Smooth muscle cell (in vitro differentiated cells): ENCODE data around the gene SLC12A6. TPM values are rescaled to one million over a fixed set of nuclear protein-coding genes. Genes with fewer than 3 reads are reported as not detected.

Source experiments
- DNase-seq: peaks from one replicate; lab custom pipeline; 2025; ENCODE audit not compliant: unreplicated experiment; lab: John Stamatoyannopoulos, UW
- H2AFZ ChIP-seq: fragments of 200-600 bp; sonication (generic); 2 replicates; pipeline ENCODE4 v1.6.0; 2016; ENCODE audit warnings: antibody characterized with exemption, low read depth, mild to moderate bottlenecking
- H3F3A ChIP-seq: fragments of 200-600 bp; sonication (generic); 2 replicates; pipeline ENCODE4 v1.6.0; 2017; ENCODE audit warnings: antibody characterized with exemption, low read depth
- H3K27ac ChIP-seq: fragments of 200-600 bp; sonication (generic); 2 replicates; pipeline ENCODE4 v1.5.1; 2016; ENCODE audit warnings: low read depth, mild to moderate bottlenecking
- H3K27me3 ChIP-seq: fragments of 200-600 bp; sonication (generic); 2 replicates; pipeline ENCODE4 v1.6.1; 2016; ENCODE audit warnings: low read depth, mild to moderate bottlenecking
- H3K36me3 ChIP-seq: fragments of 200-600 bp; sonication (generic); 2 replicates; pipeline ENCODE4 v1.5.1; 2016; ENCODE audit warnings: low read depth
- H3K4me1 ChIP-seq: fragments of 200-600 bp; sonication (generic); 2 replicates; pipeline ENCODE4 v1.5.1; 2016; ENCODE audit warnings: low read depth
- H3K4me2 ChIP-seq: fragments of 200-600 bp; sonication (generic); 2 replicates; pipeline ENCODE4 v1.6.0; 2016; ENCODE audit warnings: mild to moderate bottlenecking
- H3K4me3 ChIP-seq: fragments of 200-600 bp; sonication (generic); 2 replicates; pipeline ENCODE4 v1.5.1; 2016; ENCODE audit warnings: mild to moderate bottlenecking
- H3K79me2 ChIP-seq: fragments of 200-600 bp; sonication (generic); 2 replicates; pipeline ENCODE4 v1.6.0; 2016; ENCODE audit warnings: low read depth, mild to moderate bottlenecking
- H3K9ac ChIP-seq: fragments of 200-600 bp; sonication (generic); 2 replicates; pipeline ENCODE4 v1.6.0; 2016; ENCODE audit warnings: low read depth
- H3K9me3 ChIP-seq: fragments of 200-600 bp; sonication (generic); replicated peaks from 2 replicates; pipeline ENCODE4 v1.5.1; 2016; ENCODE audit warnings: low read depth
- H4K20me1 ChIP-seq: fragments of 200-600 bp; sonication (generic); 2 replicates; pipeline ENCODE4 v1.6.0; 2016; ENCODE audit warnings: low read depth
- WGBS: methylation state at CpG from one replicate; pipeline ENCODE4 v1.1.7; 2016; ENCODE audit warnings: low lambda C conversion rate; 5-methylcytosine and 5-hydroxymethylcytosine counted together
- polyA plus RNA-seq: library from polyadenylated mRNA; unstranded; fragments of >200 nt; fragmentation: Nextera tagmentation; extraction: Ambion mirVana; gene quantifications from 2 replicates; pipeline ENCODE4 v1.2.1, GENCODE V29; 2016
- total RNA-seq: library from RNA; depleted of rRNA; stranded (reverse); fragments of >200 nt; gene quantifications from 2 replicates; pipeline ENCODE4 v1.2.3, GENCODE V29; 2014
- TF ChIP-seq, protein P1 (sequence below): fragments of 200-600 bp; sonication (generic); IDR thresholded peaks from 2 replicates; pipeline ENCODE4 v1.5.1; 2017; ENCODE audit warnings: borderline replicate concordance, mild to moderate bottlenecking, antibody characterized with exemption; ENCODE audit not compliant: insufficient read depth, poor library complexity, severe bottlenecking

SLC12A6 gene
- total and polyA plus RNA-seq, 2 experiments from 2014 or later = 3.0 to 11.3 TPM

DNA sequence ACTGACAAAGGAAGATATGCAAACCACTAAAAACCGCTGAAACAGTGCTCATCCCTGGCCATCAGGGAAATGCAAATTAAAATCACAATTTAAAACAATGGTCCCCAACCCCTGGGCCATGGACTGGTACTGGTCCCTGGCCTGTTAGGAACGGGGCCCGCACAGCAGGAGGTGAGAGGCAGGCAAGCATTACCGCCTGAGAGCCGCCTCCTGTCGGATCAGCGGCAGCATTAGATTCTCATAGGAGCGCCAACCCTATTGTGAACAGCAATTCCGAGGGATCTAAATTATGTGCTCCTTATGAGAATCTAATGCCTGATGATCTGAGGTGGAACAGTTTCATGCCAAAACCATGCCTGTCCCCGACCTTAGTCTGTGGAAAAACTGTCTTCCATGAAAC lies 14.4 kb downstream of the SLC12A6 start:
- Histone ChIP-seq H3K79me2 (no peaks in the 10 kb centered on the region), H3K4me2 (no peak overlapping the region), H3K9me3 (no peaks in the 10 kb centered on the region), H3F3A (no peaks in the 10 kb centered on the region), H3K27ac (no peak overlapping the region), H4K20me1 (no peaks in the 10 kb centered on the region), H3K4me3 (no peak overlapping the region), H3K27me3 (no peaks in the 10 kb centered on the region), H3K4me1 (peaks cover 3% of the 10 kb centered on the region), H3K9ac (no peak overlapping the region), H2AFZ (no peak overlapping the region), H3K36me3 (no peaks in the 10 kb centered on the region)
- no peak for DNase-seq
- WGBS = 94% methylated on average over 10 of the region's 10 CpGs
- TF ChIP-seq, protein P1, sequence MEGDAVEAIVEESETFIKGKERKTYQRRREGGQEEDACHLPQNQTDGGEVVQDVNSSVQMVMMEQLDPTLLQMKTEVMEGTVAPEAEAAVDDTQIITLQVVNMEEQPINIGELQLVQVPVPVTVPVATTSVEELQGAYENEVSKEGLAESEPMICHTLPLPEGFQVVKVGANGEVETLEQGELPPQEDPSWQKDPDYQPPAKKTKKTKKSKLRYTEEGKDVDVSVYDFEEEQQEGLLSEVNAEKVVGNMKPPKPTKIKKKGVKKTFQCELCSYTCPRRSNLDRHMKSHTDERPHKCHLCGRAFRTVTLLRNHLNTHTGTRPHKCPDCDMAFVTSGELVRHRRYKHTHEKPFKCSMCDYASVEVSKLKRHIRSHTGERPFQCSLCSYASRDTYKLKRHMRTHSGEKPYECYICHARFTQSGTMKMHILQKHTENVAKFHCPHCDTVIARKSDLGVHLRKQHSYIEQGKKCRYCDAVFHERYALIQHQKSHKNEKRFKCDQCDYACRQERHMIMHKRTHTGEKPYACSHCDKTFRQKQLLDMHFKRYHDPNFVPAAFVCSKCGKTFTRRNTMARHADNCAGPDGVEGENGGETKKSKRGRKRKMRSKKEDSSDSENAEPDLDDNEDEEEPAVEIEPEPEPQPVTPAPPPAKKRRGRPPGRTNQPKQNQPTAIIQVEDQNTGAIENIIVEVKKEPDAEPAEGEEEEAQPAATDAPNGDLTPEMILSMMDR = no peak

DNA sequence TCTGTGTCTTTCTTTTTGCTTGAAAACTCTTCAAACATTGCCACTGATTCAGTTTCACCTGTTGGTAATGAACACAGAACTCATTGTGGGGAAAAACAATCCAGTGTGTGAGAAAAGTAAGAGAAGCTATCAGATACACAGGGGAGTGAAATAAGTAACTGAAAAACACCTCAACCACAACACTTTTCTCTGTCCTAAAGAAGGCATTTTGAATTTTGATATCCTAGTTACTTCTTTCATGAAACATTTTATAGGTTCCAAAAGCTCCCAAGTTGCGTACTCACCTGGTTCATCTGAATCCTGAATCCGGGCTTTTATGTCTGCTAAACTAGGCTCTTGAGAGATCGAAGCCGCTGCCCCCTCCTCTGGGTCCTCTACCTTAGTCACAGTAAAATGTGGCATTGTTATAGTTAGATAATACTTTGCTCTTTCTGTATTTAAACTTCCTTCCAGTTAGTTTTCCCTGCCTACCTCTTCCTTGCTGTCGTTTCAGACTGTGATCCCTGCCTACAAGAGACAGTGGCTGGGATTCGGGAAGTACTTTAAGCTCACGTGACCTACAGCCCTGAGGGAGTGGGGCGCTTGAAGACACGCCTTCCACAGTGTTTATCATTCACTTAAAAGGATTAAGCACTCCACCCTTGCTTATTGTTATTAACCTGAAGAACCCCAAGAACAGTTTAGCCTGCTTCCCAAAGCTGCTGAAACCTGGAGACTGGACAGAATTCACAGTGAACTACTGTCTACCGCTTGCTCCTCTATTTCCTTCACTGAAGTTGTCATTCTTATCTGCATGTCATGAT lies 19.1 kb downstream of the SLC12A6 start:
- H3F3A ChIP-seq = no peaks in the 10 kb centered on the region
- no peaks in the 10 kb centered on the region for H4K20me1 ChIP-seq
- peaks cover 10% of the 10 kb centered on the region for H3K4me1 ChIP-seq
- TF ChIP-seq, protein P1 = no peak
- peak overlapping the region; percentile 98 for H2AFZ ChIP-seq
- H3K4me2 ChIP-seq = peak overlapping the region; percentile 93
- WGBS = 16% methylated on average over 10 of the region's 10 CpGs
- H3K4me3 ChIP-seq = peak overlapping the region; percentile 62
- H3K36me3 ChIP-seq = no peaks in the 10 kb centered on the region
- H3K27ac ChIP-seq = peak overlapping the region; percentile 44
- no peak for DNase-seq
- H3K79me2 ChIP-seq = no peaks in the 10 kb centered on the region
- peak overlapping the region; percentile 71 for H3K9ac ChIP-seq
- H3K27me3 ChIP-seq = no peaks in the 10 kb centered on the region
- H3K9me3 ChIP-seq = no peaks in the 10 kb centered on the region

DNA sequence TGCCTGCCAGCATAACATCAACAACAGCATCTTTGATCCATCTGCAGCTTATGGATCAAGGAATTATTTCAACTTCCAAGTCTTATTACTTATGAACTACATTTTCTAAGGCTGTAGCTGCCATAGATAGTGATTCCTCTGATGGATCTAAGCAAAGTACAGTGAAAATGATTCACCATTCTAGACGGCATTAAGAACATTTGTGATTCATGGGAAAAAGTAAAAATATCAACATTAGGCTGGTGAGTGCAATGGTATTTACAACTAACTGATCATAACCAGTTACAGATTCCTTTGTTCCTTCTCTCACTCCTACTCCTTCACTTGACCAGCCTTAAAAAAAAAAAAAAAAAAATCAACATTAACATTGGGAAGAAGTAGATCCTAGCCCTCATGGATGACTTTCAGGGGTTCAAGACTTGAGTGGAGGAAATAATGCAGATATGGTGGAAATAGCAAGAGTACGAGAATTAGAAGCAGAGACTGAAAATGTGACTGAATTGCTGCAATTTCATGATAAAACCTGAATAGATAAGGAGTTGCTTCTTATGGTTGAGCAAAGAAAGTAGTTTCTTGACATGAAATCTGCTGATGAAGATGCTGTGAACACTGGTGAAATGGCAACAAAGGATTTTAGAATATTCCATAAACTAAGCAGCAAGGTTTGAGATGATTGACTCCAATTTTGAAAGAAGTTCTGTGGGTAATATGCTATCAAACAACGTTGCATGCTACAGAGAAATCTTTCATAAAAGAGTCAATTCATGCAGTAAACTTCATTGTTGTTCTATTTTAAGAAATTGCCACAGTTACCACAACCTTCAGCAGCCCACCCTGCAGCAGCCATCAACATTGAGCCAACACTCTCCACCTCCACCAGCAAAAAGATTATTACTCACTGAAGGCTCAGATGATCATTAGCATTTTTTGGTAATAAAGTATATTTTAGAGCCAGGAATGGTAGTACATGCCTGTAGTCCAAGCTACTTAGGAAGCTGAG lies 22.8 kb downstream of the SLC12A6 start:
- no peak for DNase-seq
- H3K79me2 ChIP-seq = no peaks in the 10 kb centered on the region

More for the DNA sequence above, 22.8 kb downstream of the SLC12A6 start:
- Histone ChIP-seq H2AFZ (no peak overlapping the region), H3F3A (no peaks in the 10 kb centered on the region), H3K9me3 (no peaks in the 10 kb centered on the region), H3K9ac (no peak overlapping the region), H4K20me1 (no peaks in the 10 kb centered on the region), H3K27me3 (no peaks in the 10 kb centered on the region), H3K4me3 (no peak overlapping the region), H3K4me1 (peaks cover 10% of the 10 kb centered on the region), H3K36me3 (no peaks in the 10 kb centered on the region), H3K4me2 (no peak overlapping the region), H3K27ac (no peak overlapping the region)
- WGBS = 84% methylated on average over 3 of the region's 3 CpGs
- TF ChIP-seq, protein P1 = no peak
